H1 (cell line): Measurements from ENCODE around the gene PLXNA4. TPM values are rescaled to one million over a fixed set of nuclear protein-coding genes. Genes with fewer than 3 reads are reported as not detected.

Experiments
- CTCF ChIA-PET: fragments of 300-600 bp; sonication (Branson Sonifier 250); formaldehyde crosslinking; loops from one replicate; lab custom pipeline; 2021; ENCODE audit not compliant: partially characterized antibody; lab: Charles Lee
- POLR2A ChIA-PET: fragments of 300-600 bp; sonication (Branson Sonifier 250); formaldehyde crosslinking; loops from one replicate; lab custom pipeline; 2021; ENCODE audit warnings: inconsistent platforms; ENCODE audit not compliant: partially characterized antibody; lab: Charles Lee
- DNase-seq, 2 experiments: peaks; one replicate each; pipeline versions ENCODE4 v3.0.0 to v3.0.0-alpha.2; 2010 to 2022; ENCODE audit warnings: low spot score in 2 of 2, low read depth in 1 of 2, mixed read lengths in 1 of 2
- FAIRE-seq: peaks from 2 replicates; lab custom pipeline; 2011; peaks lifted over from hg19 to GRCh38; lab: Jason Lieb, UNC
- H2AFZ ChIP-seq: 2 replicates; pipeline ENCODE4 v1.8.1; 2012; ENCODE audit warnings: low read length, inconsistent platforms
- H2AK5ac ChIP-seq: 2 replicates; pipeline ENCODE4 v1.6.1; 2013; ENCODE audit warnings: low read depth, low read length
- H2BK120ac ChIP-seq: replicated peaks from 2 replicates; pipeline ENCODE3; 2013; ENCODE audit warnings: low read depth, low read length, inconsistent platforms
- H2BK12ac ChIP-seq: 2 replicates; pipeline ENCODE4 v1.6.1; 2013; ENCODE audit warnings: low read depth, low read length
- H2BK15ac ChIP-seq: 2 replicates; pipeline ENCODE4 v1.6.1; 2013; ENCODE audit warnings: low read length
- H2BK20ac ChIP-seq: 2 replicates; pipeline ENCODE4 v1.6.1; 2013; ENCODE audit warnings: low read length
- H2BK5ac ChIP-seq: 2 replicates; pipeline ENCODE4 v1.6.1; 2013; ENCODE audit warnings: low read depth, low read length
- H3K14ac ChIP-seq: 2 replicates; pipeline ENCODE4 v1.6.1; 2013; ENCODE audit warnings: inconsistent platforms; ENCODE audit not compliant: insufficient read length
- H3K18ac ChIP-seq: 2 replicates; pipeline ENCODE4 v1.6.1; 2013; ENCODE audit warnings: low read length; ENCODE audit errors: extremely low read depth
- H3K23ac ChIP-seq: 2 replicates; pipeline ENCODE4 v1.6.1; 2013; ENCODE audit warnings: inconsistent platforms; ENCODE audit not compliant: insufficient read length
- H3K23me2 ChIP-seq: 2 replicates; pipeline ENCODE4 v1.6.1; 2013; ENCODE audit warnings: low read depth, low read length
- H3K27ac ChIP-seq: 2 replicates; pipeline ENCODE4 v1.6.1; 2011; ENCODE audit warnings: low read depth, low read length, inconsistent platforms
- H3K27me3 ChIP-seq, 4 experiments: replicated peaks in 1 of 4; 1 replicate in 1 of 4; 2 replicates in 3 of 4; pipeline versions ENCODE4 v1.6.1 to v1.8.1; 2011 to 2013; ENCODE audit warnings: low read length in 3 of 4, mild to moderate bottlenecking in 3 of 4, inconsistent platforms in 2 of 4, mixed read lengths in 2 of 4, moderate library complexity in 1 of 4; ENCODE audit not compliant: control insufficient read depth in 3 of 4, insufficient read depth in 3 of 4; ENCODE audit errors: extremely low read depth in 1 of 4
- H3K36me3 ChIP-seq, 4 experiments: 2 replicates each; pipeline versions ENCODE4 v1.6.1 to v1.8.1; 2011 to 2013; ENCODE audit warnings: mild to moderate bottlenecking in 4 of 4, low read length in 3 of 4, moderate library complexity in 2 of 4, control low read depth in 1 of 4, inconsistent platforms in 1 of 4; ENCODE audit not compliant: insufficient read depth in 4 of 4, control insufficient read depth in 2 of 4
- H3K4ac ChIP-seq: replicated peaks from 2 replicates; pipeline ENCODE3; 2013; ENCODE audit warnings: low read length, low read depth, mixed read lengths, inconsistent platforms; ENCODE audit not compliant: insufficient read length
- H3K4me1 ChIP-seq, 4 experiments: replicated peaks in 1 of 4; 1 replicate in 1 of 4; 2 replicates in 3 of 4; pipeline versions ENCODE4 v1.6.1 to v1.8.1; 2011 to 2013; ENCODE audit warnings: low read length in 3 of 4, inconsistent platforms in 2 of 4, mixed read lengths in 1 of 4; ENCODE audit not compliant: insufficient read depth in 4 of 4, control insufficient read depth in 3 of 4
- H3K4me2 ChIP-seq, 2 experiments: 2 replicates each; pipeline versions ENCODE4 v1.6.1 to v1.8.1; 2011 to 2013; ENCODE audit warnings: low read depth in 2 of 2, low read length in 2 of 2, control low read depth in 1 of 2, inconsistent platforms in 1 of 2, mild to moderate bottlenecking in 1 of 2; ENCODE audit not compliant: insufficient read depth in 1 of 2
- H3K4me3 ChIP-seq, 4 experiments: fragments of 200-600, 300-600 bp in 1 of 4; sonication (generic), shearing (Covaris generic), sonication (Bioruptor Twin) in 1 of 4; 2 replicates each; pipeline versions ENCODE4 v1.5.1 to v1.8.1; 2011 to 2016; ENCODE audit warnings: low read length in 4 of 4, low read depth in 3 of 4, control low read depth in 2 of 4, inconsistent platforms in 2 of 4, mild to moderate bottlenecking in 2 of 4, mixed read lengths in 1 of 4, moderate library complexity in 1 of 4; ENCODE audit not compliant: insufficient read depth in 2 of 4; ENCODE audit errors: extremely low read depth in 1 of 4
- H3K56ac ChIP-seq: replicated peaks from 2 replicates; pipeline ENCODE3; 2013; ENCODE audit warnings: low read depth, mild to moderate bottlenecking, mixed read lengths, low read length, inconsistent platforms; ENCODE audit not compliant: insufficient read length
- H3K79me1 ChIP-seq: 2 replicates; pipeline ENCODE4 v1.6.1; 2013; ENCODE audit warnings: low read depth, low read length, control low read depth
- H3K79me2 ChIP-seq, 2 experiments: 2 replicates each; pipeline versions ENCODE4 v1.6.1 to v1.8.1; 2012 to 2013; ENCODE audit warnings: low read length in 2 of 2, mild to moderate bottlenecking in 2 of 2, inconsistent platforms in 1 of 2; ENCODE audit not compliant: insufficient read depth in 2 of 2, control insufficient read depth in 1 of 2
- H3K9ac ChIP-seq, 4 experiments: replicated peaks in 1 of 4; 1 replicate in 1 of 4; 2 replicates in 3 of 4; pipeline versions ENCODE4 v1.6.1 to v1.8.1; 2011 to 2013; ENCODE audit warnings: low read depth in 3 of 4, low read length in 3 of 4, control low read depth in 2 of 4, mild to moderate bottlenecking in 2 of 4, moderate library complexity in 2 of 4, inconsistent platforms in 1 of 4; ENCODE audit errors: extremely low read depth in 1 of 4
- H3K9me3 ChIP-seq, 2 experiments: 2 replicates each; pipeline versions ENCODE4 v1.6.1 to v1.8.1; 2012 to 2013; ENCODE audit warnings: mild to moderate bottlenecking in 2 of 2, moderate library complexity in 2 of 2, control low read depth in 1 of 2, inconsistent platforms in 1 of 2, low read depth in 1 of 2, low read length in 1 of 2, mixed read lengths in 1 of 2; ENCODE audit not compliant: insufficient read depth in 2 of 2
- H4K20me1 ChIP-seq, 2 experiments: replicated peaks in 1 of 2; 2 replicates each; pipeline versions ENCODE3 to v1.8.1; 2011 to 2013; ENCODE audit warnings: inconsistent platforms in 2 of 2, low read length in 2 of 2, mild to moderate bottlenecking in 1 of 2; ENCODE audit not compliant: insufficient read depth in 2 of 2, control insufficient read depth in 1 of 2
- H4K5ac ChIP-seq: 2 replicates; pipeline ENCODE4 v1.6.1; 2013; ENCODE audit warnings: low read length, low read depth, mixed read lengths, inconsistent platforms; ENCODE audit not compliant: insufficient read length
- H4K8ac ChIP-seq: 2 replicates; pipeline ENCODE4 v1.8.0; 2013; ENCODE audit warnings: mild to moderate bottlenecking, moderate library complexity, low read length, inconsistent platforms; ENCODE audit not compliant: insufficient read depth; ENCODE audit errors: extremely low read depth
- H4K91ac ChIP-seq: replicated peaks from 2 replicates; pipeline ENCODE3; 2013; ENCODE audit warnings: low read length, mixed read lengths, inconsistent platforms; ENCODE audit not compliant: insufficient read length
- POU5F1 ChIP-seq: IDR thresholded peaks from 2 replicates; pipeline ENCODE4 v1.6.1; 2011; ENCODE audit warnings: low read depth, mild to moderate bottlenecking, low read length, moderate library complexity
- WGBS, 2 experiments: shearing (Covaris generic) in 1 of 2; methylation state at CpG; one replicate each; pipeline versions ENCODE4 v1.1.6 to v1.1.7; 2013 to 2015; ENCODE audit warnings: low lambda C conversion rate in 2 of 2, mixed read lengths in 2 of 2, inconsistent platforms in 1 of 2, low coverage in 1 of 2, missing lambda C conversion rate in 1 of 2; ENCODE audit not compliant: insufficient replicate concordance in 2 of 2, insufficient coverage in 1 of 2, insufficient read length in 1 of 2; ENCODE audit errors: extremely low coverage in 1 of 2, missing lambda C conversion rate in 1 of 2; 5-methylcytosine and 5-hydroxymethylcytosine counted together
- polyA plus RNA-seq, 7 experiments: library from polyadenylated mRNA; depleted of rRNA in 3 of 7; stranded (reverse) in 5 of 7; unstranded in 2 of 7; fragments of >200 nt in 5 of 7; fragments of 200-250 nt in 2 of 7; gene quantifications; 1 replicate in 5 of 7; 2 replicates in 1 of 7; 4 replicates in 1 of 7; pipeline versions ENCODE4 v1.2.1 to v1.2.3, GENCODE V29; 2011 to 2013; ENCODE audit warnings: missing spikeins in 2 of 7, mixed read lengths in 2 of 7
- total RNA-seq: library from RNA; stranded (reverse); fragmentation: NEBNext Ultra II Directional; extraction: Animal tissue kit (Norgen Biotek cat#: 25700); gene quantifications from 2 replicates; pipeline ENCODE4 v1.2.1, GENCODE V29; 2021

Gene PLXNA4
- total and polyA plus RNA-seq, 2 of the 8 experiments (the other 6 are each of a cell fraction or from before 2014, with no cell fraction given) = 0.76 to 0.79 TPM

DNA sequence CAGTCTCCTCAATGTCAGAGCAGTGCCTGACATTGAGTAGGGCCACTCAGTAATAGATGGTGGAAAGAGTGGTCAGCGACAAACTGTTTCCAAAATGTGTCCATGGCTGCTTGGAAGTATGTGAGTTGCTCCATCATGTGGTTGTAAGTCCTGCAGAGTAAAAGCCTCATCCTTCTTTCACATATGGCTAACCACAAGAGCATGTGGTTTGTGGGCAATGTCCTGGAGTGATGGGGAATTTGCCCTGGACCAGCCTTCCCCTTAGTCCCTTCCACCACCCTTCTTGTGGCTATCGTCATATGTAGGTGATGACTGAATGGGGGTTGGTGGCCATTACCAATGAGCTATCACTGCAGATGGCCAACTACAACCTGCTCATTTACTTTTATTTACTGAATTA is 33.0 kb upstream of the PLXNA4 start:
- ChIA-PET CTCF (interaction anchor here (0.7 to 1.1 kb wide), 4 partner anchors 8 to 60 kb away, joined by 3 read pairs; no protein-coding TSS in a partner anchor), POLR2A (no interaction called here)
- Histone ChIP-seq H2BK20ac (no peak overlapping the region), H4K91ac (no peak overlapping the region), H4K8ac (no peak overlapping the region), H3K23me2 (peaks cover 6% of the 10 kb centered on the region; the same call in 1 of the 2 replicates), H3K4me1 (peaks cover 0 to 2% (median 1%) of the 10 kb centered on the region in 4 experiments; a peak in 4 of 7 replicates), H2BK15ac (no peak overlapping the region), H3K9me3 (no peaks in the 10 kb centered on the region), H2AK5ac (no peak overlapping the region), H3K27me3 (no peaks in the 10 kb centered on the region), H2BK12ac (no peak overlapping the region), H3K56ac (no peak overlapping the region), H3K4me3 (no peak overlapping the region), H3K23ac (no peak overlapping the region), H3K9ac (no peak overlapping the region), H2BK5ac (no peak overlapping the region), H3K4ac (no peak overlapping the region), H3K18ac (no peak overlapping the region), H3K79me1 (no peaks in the 10 kb centered on the region), H3K79me2 (no peaks in the 10 kb centered on the region), H4K5ac (no peak overlapping the region), H3K14ac (no peak overlapping the region), H2BK120ac (no peak overlapping the region), H3K4me2 (no peak overlapping the region), H3K27ac (no peak overlapping the region), H2AFZ (no peak overlapping the region), H3K36me3 (no peaks in the 10 kb centered on the region), H4K20me1 (peaks cover 0 to 3% of the 10 kb centered on the region in 2 experiments)
- WGBS, 2 experiments = 85% methylated on average over 2 of the region's 2 CpGs; no CpG with 5 or more reads in 1 of the 2 experiments
- DNase-seq (no peak), FAIRE-seq (no peak)
- TF ChIP-seq POU5F1 = no peak
